Stimulated activated CD4-positive, alpha-beta T cell treated with anti-CD3 and anti-CD28 coated beads, Interleukin-4, amount 100 ng/mL, for 4 hours (primary cell): Measurements from ENCODE around the gene MDM2.
"Not testable (repeated sequence)": the region's sequence is repeated elsewhere in the genome, so short reads cannot be mapped to it uniquely, and the experiment has no call there.

Source experiments
- DNase-seq, 2 experiments: peaks; one replicate each; pipeline ENCODE4 v3.0.0-alpha.2; 2020

Gene MDM2

GRCh38 chr12:68786929-68787328 is 21.0 kb upstream of the MDM2 start:
- no peak for DNase-seq

- DNase-seq = no peak
These were observed 19.3 kb upstream of the MDM2 start for GRCh38 chr12:68788554-68789143.

- no peak for DNase-seq
These were observed 18.7 kb upstream of the MDM2 start for GRCh38 chr12:68789144-68789878.

GRCh38 chr12:68790081-68790951 is 17.7 kb upstream of the MDM2 start:
- DNase-seq = no peak

GRCh38 chr12:68790952-68791234 is 17.1 kb upstream of the MDM2 start:
- no peak for DNase-seq

GRCh38 chr12:68791897-68792481 is 16.0 kb upstream of the MDM2 start:
- DNase-seq = no peak

GRCh38 chr12:68792952-68793351 is 15.0 kb upstream of the MDM2 start:
- DNase-seq = no peak

- no peak for DNase-seq
These were observed 14.5 kb upstream of the MDM2 start for GRCh38 chr12:68793436-68793835.

GRCh38 chr12:68793975-68794652 is 13.9 kb upstream of the MDM2 start:
- DNase-seq = no peak

- DNase-seq = no peak
These were observed 13.2 kb upstream of the MDM2 start for GRCh38 chr12:68794653-68795251.

- DNase-seq = no peak
These were observed 11.6 kb upstream of the MDM2 start for GRCh38 chr12:68796399-68796798.

GRCh38 chr12:68798882-68799234 is 9.1 kb upstream of the MDM2 start:
- no peak for DNase-seq

GRCh38 chr12:68800294-68800693 is 7.7 kb upstream of the MDM2 start:
- DNase-seq = no peak

- DNase-seq = not testable (repeated sequence)
These were observed 6.9 kb upstream of the MDM2 start for GRCh38 chr12:68801124-68801523.

GRCh38 chr12:68802372-68802745 is 5.6 kb upstream of the MDM2 start:
- not testable (repeated sequence) for DNase-seq

- not testable (repeated sequence) for DNase-seq
These were observed 4.9 kb upstream of the MDM2 start for GRCh38 chr12:68802911-68803651.

GRCh38 chr12:68803948-68804656 is 3.9 kb upstream of the MDM2 start:
- no peak for DNase-seq

GRCh38 chr12:68804657-68805591 is 3.1 kb upstream of the MDM2 start:
- no peak for DNase-seq

GRCh38 chr12:68805592-68806120 is 2.3 kb upstream of the MDM2 start:
- DNase-seq = no peak
